Measurements from ENCODE around the gene KLK5. TPM values are rescaled to one million over a fixed set of nuclear protein-coding genes. Genes with fewer than 3 reads are reported as not detected.

KLK5 gene
- total RNA-seq, 4 donors from 2014 or later: not detected

- no peaks in the 10 kb centered on the region for H3K9me3 ChIP-seq
- peaks cover 0 to 95% (median 34%) of the 10 kb centered on the region in 4 donors for H3K27me3 ChIP-seq
- peaks cover 0 to 10% (median 7%) of the 10 kb centered on the region in 4 donors for H3K4me1 ChIP-seq
- 53% methylated on average over 9 of the region's 9 CpGs for WGBS
- no peak within 1 kb of the TSS for H3K4me3 ChIP-seq
- no peak within 1 kb of the TSS for H3K27ac ChIP-seq (replicated peaks in 1 of 4)
- no peaks in the 10 kb centered on the region for H3K36me3 ChIP-seq
- DNase-seq (ENCODE audit: extremely low spot score): no peak
- intact Hi-C loops (cut with DNase I): no loop called here
- no peak for TF ChIP-seq EP300 (IDR thresholded peaks at IDR 0.05)
- no peak for TF ChIP-seq POLR2AphosphoS5 (IDR thresholded peaks at IDR 0.05)
- TF ChIP-seq CTCF (IDR thresholded peaks at IDR 0.05): no peak
- TF ChIP-seq POLR2A (IDR thresholded peaks at IDR 0.05; ENCODE audit: low read depth): no peak
These were observed 41.4 kb downstream of the KLK5 start, which contains the start of gene KLK4 for GRCh38 chr19:50911206-50912101. Gene KLK4 (minus strand): TSS chr19:50911395. CDS start chr19:50910738, 657 bp downstream.

- DNase-seq (ENCODE audit: extremely low spot score): no peak
- H3K27me3 ChIP-seq: peaks cover 0 to 95% (median 34%) of the 10 kb centered on the region in 4 donors
- no peak overlapping the region for H3K4me3 ChIP-seq
- H3K4me1 ChIP-seq: peaks cover 0 to 10% (median 7%) of the 10 kb centered on the region in 4 donors
- 70% methylated on average over 4 of the region's 4 CpGs for whole genome bisulfite sequencing
- no peaks in the 10 kb centered on the region for H3K9me3 ChIP-seq
- intact Hi-C loops (cut with DNase I): no loop called here
- TF ChIP-seq POLR2A (IDR thresholded peaks at IDR 0.05; ENCODE audit: low read depth) (no peak), EP300 (IDR thresholded peaks at IDR 0.05) (no peak), POLR2AphosphoS5 (IDR thresholded peaks at IDR 0.05) (no peak), CTCF (IDR thresholded peaks at IDR 0.05) (no peak)
- H3K27ac ChIP-seq (replicated peaks in 1 of 4): no peak overlapping the region
- H3K36me3 ChIP-seq: no peaks in the 10 kb centered on the region
These were observed 42.1 kb downstream of the KLK5 start for GRCh38 chr19:50910722-50911121.

GRCh38 chr19:50909240-50910070 lies 43.4 kb downstream of the KLK5 start:
- TF ChIP-seq CTCF (IDR thresholded peaks at IDR 0.05): no peak
- TF ChIP-seq POLR2AphosphoS5 (IDR thresholded peaks at IDR 0.05): no peak
- Histone ChIP-seq H3K36me3 (no peaks in the 10 kb centered on the region), H3K27me3 (peaks cover 0 to 94% (median 38%) of the 10 kb centered on the region in 4 donors), H3K4me1 (peaks cover 0 to 10% (median 7%) of the 10 kb centered on the region in 4 donors), H3K4me3 (no peak overlapping the region), H3K9me3 (no peaks in the 10 kb centered on the region), H3K27ac (replicated peaks in 1 of 4) (no peak overlapping the region)
- intact Hi-C loops (cut with DNase I): no loop called here
- 5% methylated on average over 8 of the region's 36 CpGs for WGBS
- DNase-seq (ENCODE audit: extremely low spot score): no peak

GRCh38 chr19:50908336-50908735 lies 44.5 kb downstream of the KLK5 start:
- no peak for DNase-seq (ENCODE audit: extremely low spot score)
- Histone ChIP-seq H3K4me1 (peaks cover 0 to 10% (median 7%) of the 10 kb centered on the region in 4 donors), H3K27ac (replicated peaks in 1 of 4) (no peak overlapping the region), H3K9me3 (no peaks in the 10 kb centered on the region), H3K27me3 (peaks cover 0 to 97% (median 38%) of the 10 kb centered on the region in 4 donors), H3K36me3 (no peaks in the 10 kb centered on the region), H3K4me3 (no peak overlapping the region)
- no peak for TF ChIP-seq EP300 (IDR thresholded peaks at IDR 0.05)
- TF ChIP-seq POLR2AphosphoS5 (IDR thresholded peaks at IDR 0.05): no peak
- TF ChIP-seq CTCF (IDR thresholded peaks at IDR 0.05): no peak
- TF ChIP-seq POLR2A (IDR thresholded peaks at IDR 0.05; ENCODE audit: low read depth): no peak
- intact Hi-C loops (cut with DNase I): no loop called here
- 66% methylated on average over 25 of the region's 25 CpGs for WGBS

Data from esophagus muscularis mucosa (tissue), 4 donors.